Measurements from ENCODE around the gene NOL4L. TPM values are rescaled to one million over a fixed set of nuclear protein-coding genes. Genes with fewer than 3 reads are reported as not detected.

Gene NOL4L
- total RNA-seq, 1 experiment from 2014 or later: 7.5 TPM

DNA sequence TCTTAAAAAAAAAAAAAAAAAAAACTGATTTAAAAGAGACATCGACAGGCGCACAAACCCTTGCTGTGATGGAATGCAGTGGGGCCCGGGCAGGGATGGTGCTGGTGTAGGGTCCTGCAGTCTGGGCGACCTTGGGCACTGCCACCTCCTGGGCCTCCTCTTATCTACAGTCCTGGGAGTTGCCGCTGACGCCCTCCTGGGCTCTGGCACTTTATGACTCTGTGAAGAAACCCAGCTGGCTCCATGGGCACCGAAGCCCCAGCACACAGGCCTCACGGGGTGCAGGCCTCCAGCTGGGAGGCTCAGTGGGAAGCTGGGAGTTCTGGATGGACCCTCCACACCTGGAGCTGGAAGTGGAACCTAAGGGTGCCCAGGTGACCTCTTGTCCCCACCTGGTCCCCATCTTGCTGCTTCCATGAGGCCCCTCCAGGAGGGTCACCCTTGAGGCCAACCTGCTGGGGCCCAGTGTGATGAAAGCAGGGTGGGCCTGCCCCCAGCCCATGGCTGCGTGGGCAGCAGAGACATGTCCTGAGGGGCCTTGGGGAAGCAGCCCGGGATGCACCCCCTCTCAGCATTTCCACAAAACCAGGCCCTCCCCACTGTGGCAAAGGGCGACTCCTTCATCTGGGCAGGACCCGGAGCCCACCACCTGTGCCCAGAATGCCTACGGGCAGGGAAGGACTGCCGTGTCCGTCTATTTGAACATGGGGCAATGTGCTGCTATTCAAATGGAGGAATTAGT, 122.1 kb downstream of the NOL4L start:
- no peak for DNase-seq (ENCODE audit: extremely low read depth, low read depth)

DNA sequence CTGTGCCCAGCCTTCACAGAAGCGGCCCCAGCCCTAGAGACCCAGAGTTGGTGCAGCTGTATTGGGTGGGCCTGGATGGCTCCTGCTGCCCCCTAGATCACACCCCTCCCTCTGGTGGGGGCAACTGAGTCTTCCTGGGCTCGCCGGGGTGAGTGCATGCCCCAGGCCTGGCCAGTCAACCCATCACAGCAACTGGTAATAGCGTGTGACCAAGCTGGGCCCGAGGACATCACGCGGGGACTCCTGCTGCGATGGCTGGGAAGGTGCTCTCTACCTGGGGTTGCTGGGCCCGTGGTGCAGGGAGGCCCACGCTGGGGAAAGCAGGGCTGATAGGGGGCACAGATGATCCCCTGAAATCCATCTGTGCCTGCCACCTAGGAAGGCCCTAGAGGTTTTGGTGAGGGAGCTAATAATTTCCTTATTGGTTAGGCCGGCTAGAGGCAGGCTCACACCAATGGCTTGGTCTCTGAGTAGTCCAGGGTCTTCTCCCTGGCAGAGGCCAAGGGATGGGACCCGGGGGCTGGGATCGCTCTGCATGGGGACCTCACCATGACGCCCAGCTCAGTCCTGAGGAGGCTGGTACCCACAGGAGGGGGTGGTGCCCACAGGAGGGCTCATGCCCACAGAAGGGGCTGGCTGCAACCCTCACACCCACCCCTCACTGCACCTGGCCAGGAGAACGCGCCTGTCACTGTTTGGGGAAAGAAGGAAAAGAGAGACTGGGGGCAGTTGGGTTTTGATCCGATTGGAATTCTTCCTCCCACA, 123.1 kb downstream of the NOL4L start:
- DNase-seq (ENCODE audit: extremely low read depth, low read depth): no peak

DNA sequence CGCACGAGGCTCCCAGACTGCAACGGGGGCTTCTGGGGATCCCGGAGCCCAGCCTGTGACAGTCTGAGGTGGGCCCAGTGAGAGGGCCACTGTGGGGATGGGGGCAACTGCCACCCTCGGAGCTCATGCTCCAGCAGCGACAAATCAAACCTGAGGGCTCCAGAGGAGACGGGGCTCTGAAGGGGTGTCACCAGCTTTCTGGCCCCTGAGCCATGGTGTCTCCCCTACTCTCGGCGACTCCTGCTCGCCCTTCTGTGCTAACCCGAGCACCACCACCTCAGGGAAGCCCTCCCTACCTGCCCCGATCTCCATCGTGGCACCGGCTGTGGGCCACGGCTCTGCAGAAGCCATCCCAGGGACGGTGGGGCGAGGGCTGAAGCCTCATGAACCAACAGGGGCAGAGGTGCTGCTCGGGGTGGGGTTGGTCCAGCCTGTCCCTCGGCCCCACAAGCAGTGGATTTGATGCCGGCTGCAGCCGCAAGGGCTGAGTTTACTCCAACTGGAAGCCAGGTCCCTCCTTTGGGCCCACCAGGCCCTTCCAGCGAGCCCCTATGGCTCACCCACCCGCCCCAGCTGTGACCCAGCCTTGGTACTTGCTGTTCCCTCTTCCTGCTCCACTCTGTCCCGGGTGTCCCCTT, 124.3 kb downstream of the NOL4L start:
- DNase-seq (ENCODE audit: extremely low read depth, low read depth): no peak

DNA sequence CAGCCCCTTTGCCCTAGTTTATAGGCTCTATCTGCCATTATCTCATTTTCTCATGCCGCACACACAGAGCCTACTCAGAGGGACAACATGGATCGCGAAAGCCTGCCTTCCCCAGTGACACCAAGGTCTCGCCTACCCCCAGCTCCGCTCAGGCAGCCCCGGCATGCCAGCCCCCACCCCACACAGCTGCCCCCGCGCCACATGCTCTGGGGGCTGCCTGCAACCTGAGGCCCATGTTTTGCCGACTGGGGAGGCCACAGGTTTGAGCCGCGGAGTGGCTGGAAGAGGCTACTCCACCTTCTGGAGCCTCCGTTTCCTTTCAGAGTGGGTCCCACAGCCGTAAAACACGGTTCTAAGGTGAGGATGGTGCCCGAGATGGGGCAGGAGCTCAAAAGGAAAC, 124.9 kb downstream of the NOL4L start:
- no peak for DNase-seq (ENCODE audit: extremely low read depth, low read depth)

DNA sequence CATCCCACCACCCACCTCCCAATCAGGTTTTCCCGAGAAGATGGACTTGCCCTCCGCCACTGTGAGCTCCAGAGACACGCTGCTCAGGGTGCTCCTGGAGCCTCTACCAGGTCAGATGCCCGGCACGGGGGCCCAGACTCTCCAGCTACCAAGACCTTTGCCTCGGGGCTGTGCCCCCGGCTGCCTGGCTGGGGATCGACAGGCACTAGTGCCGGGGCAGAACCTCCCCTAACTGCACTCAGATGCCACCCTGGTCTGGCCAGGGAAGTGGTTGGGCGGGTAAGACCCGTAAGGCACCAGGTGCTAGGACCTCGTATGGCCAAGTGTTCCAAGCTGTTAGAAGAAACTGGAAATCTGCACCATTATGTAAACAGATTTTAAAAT, 126.3 kb downstream of the NOL4L start:
- no peak for DNase-seq (ENCODE audit: extremely low read depth, low read depth)

DNA sequence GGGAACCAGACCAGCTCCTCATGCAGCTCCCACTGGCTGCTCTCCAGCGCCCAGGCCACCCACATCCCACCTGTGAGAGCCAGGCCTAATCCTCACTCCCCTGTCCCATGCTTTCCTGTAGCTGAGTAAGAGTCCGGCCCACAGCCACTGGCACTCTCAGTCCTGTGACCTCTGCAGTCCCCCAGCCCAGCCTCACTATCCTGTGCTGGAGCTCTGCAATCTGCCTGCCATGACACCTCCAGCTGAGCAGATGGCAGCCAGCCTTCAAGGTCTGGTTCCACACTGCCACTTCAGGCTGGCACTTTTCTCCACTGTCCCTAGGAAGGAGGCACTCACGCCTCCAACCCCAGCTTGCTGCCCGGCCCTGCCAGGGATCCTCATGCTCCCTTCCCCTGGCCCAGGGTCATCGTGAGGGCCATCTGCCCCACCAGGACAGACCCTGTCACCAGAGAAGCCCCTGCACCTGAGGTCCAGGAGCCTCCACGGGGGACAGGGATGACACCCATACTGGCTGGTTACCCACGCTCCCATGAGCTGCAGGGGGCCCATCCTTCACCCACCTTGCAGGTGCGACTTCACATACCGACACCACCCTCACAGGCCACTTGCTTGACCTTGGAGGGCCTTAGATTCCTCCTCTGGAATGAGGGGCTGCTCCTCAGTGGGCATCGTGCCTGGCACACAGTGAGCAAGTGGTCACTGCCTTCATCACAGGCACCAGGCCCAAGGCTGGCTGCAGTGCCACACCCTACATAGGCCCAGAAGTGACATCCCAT, 126.9 kb downstream of the NOL4L start:
- no peak for DNase-seq (ENCODE audit: extremely low read depth, low read depth)

DNA sequence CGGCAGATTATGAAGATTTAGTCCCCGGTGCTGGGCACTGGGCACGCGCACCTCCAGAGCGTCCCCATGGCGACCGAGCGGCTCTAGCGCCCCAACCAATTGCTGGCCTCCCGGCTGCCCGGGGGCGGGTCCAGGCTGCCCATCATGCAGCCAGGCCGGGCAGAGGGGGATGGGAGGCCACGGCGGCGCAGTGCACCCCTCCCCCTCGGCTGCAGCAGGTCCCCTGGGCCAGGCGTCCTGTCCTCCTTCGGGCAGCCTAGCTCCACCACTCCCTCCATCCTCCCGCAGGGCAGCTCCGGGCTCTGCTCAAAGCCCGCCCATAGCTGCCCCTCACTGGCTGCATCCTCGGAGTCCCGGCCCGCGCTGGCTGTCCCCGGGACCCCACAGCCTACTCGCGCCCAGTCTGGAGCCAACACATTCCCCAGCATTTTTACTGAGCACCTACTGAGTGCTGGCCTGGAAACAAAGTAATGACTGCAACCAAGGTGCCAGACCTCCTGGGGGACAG, 127.6 kb downstream of the NOL4L start:
- no peak for DNase-seq (ENCODE audit: extremely low read depth, low read depth)

DNA sequence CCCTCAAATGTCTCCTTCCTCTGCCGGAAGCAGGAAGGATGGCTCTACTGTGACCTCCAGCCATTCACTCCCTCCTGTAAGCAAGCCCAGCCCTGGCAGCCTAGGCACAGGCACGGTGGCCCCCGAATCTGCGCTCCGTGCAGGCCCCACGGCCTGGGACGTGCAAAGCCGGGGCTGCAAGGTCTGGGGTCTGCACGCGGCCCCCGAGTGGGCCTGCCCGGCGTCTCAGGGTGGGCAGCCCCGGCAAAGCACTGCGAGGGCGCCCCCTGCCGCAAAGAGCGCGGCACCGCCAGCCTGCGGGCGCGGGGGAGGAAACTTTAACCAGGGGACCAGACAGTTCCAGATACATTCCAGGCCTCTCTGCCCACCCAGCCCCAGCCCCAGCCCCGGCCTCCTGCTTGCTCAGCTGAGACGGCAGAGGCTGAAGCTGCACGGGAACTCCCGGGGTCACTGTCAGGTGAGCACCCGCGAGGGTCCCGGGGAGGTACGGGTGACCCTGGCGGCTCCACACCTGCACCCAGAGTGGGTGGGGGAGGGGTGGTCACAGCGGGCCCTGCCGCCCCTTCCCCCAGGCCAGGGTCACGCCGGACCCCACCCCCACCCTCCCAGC, 128.2 kb downstream of the NOL4L start:
- no peak for DNase-seq (ENCODE audit: extremely low read depth, low read depth)

DNA sequence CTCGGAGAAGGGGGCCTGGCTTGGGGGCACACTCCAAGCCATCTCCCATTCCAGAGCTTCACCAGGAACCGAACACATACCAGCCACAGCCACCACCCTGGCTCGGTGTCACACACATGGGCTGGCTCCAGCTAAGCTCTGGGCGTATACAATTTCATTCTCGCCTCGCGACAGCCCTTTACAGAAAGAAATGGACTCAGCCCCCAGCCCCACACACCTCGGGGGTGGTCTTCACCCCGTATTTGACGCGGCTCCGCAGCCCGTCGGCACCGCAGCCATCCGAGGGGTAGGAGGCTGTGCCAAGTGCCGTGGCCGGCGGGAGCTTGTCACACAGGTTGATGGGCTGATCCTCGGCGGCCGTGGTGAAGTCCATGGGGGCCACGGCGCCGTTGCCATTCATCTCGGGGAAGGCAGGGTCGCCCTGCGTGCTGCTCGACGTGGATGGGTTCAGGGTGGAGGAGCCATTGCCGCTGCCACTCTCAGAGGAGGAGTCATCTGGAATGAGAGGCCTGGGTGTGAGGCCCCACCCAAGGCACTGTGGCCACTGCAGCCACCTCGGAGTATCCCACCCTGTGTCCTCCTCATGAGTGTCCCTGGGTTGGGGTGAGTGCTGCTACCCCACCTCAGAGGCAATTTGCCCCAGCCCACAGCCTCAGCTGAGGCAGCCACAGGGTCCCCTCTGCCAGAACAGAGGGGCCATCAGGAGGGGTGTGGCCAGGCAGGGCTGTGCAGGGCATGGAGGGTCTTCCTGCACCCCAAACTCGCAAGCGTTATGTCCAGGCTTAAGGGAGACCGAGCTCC, 129.0 kb downstream of the NOL4L start:
- no peak for DNase-seq (ENCODE audit: extremely low read depth, low read depth)

DNA sequence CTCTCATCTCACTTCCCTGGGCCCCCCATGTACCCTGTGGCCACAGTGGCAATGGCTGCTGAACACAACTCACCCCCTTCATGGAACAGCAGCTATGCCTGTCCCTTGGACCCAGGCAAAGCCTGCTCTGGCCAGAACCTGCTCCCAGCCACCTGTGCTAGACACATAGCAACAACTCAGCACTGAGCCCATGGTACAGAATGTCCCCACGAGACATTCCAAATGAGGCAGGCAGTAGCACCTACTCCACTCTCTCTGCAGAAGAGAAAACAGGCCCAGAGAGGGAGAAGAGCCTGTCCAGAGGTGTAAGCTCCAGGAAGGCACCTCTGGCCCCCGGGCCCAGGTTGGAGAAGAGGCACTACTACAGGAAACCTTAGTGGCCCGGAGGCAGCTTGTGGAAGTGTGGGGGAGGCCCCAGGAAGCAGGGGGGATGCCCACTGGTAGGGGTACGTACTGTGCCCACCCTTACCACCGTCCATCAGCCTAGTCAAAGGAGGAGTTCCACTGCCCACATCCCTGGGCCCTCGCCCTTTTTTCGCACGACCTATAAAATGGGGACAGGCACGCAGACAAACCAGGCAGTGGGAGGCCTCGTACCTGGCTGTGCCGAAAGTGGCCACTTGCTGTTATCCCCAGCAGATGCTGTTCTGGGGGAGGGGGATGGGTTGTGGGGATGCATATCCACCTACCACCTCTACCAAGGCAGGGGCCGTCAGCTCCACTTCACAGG, 129.8 kb downstream of the NOL4L start:
- DNase-seq (ENCODE audit: extremely low read depth, low read depth): no peak

DNA sequence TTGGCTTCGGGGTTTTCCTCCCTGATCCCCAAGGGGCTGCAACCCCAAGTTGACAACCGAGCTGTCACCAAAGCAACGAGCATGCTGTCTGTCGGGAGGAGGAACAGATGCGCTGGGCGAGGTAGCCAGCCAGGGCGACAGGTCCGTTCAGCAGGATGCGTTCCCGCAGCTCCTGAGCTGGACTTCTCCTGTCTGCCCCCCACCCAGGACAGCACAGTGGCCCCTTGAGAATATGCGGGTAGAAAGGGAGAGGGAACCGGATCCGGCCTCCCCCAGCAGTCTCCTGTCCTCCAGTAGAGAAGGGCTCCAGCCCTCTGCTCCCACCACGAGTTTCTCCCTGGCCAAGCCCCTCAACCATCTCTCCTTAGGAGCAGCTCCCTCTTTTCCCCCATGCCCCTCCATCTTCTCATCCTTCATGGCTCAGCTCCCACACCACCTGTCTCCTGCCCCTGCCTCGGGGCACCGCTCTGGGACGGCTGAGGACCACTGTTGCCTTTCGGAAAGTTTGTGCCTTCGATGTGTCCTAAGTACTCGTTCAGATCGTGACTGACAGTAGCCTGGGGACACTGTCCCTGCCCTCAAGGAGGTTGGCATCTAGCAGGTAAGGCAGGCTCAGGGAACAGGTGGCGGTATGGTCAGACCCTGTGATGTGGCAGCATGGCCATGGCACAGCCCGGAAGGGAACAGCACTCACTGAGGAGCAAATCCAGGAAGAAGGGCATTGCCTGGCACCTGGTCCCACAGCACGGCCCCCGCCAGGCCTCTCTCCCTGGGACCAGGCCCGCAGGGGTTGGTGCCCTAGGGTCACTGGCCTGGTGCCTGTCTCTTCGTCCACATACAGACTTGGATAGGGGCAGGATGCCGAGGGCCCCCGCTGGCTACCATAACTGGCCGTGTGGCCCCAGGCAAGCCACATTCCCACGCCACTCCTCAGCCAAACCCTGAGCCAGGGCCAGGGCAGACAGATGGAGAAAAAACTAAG, 130.7 kb downstream of the NOL4L start:
- DNase-seq (ENCODE audit: extremely low read depth, low read depth): no peak

DNA sequence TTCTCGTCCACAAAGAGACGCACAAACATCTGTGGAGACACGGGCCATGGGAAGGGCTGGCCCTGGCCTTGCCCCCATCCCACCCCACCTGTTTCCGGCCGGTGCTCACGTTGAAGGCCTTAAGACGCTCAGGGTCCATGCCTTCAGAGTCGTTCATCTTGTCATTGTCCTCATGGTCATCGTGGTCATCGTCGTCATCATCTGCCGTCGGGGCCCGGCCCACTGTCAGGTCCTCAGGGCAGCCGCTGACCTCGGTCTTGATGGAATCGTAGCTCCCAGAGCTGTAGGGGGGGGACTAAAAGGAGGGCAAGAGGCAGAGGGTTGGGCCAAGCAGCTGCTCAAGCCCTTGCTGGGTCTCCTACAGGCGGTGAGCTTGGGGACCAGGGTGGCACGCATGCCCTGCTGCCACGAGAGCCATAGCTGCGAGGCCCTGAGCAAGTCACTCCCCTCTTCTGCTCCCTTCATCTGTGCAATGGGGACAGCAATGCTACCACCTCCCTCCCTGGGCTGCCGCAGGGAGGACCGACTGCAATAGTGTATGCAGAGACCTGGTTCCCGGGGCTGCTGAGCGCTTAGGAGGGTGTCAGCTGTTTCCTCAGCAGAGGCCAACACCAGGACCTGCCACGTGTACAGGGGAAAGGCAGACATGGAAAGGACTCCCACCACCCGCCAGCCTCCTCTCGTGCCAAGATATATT, 131.5 kb downstream of the NOL4L start:
- DNase-seq (ENCODE audit: extremely low read depth, low read depth): no peak

DNA sequence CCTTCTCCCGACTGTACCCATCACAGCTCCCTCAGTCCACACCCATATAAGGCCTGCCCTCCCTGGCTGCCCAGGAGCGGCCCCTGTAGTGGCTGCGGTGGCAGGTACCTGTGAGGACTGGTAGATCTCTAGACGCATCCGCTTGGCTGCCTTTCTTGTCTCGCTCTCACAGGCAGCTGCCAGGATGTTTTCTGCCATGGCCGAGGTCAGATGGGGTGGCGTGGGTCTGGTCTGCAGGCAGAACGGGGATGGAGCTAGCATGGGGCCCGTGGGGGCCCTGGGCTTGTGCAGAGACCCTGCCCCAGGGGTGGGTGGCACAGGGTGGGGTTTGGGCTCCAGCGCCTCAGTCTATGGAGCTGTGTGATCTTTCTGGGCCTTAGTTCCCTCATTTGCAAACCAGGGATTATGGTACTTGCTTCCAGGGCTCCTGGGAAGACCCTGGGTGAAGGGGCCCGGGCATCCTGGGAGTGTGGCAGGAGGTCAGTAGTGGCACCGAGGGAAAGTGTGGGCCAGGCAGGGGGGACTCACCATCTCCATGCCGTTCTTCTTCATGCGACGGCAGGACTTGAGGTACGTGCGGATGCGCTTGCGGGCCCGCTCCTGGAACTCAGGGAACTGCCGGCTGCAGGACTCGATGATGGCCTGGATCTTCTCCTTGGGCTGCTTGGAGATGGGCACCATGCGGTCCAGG, 132.2 kb downstream of the NOL4L start:
- no peak for DNase-seq (ENCODE audit: extremely low read depth, low read depth)

DNA sequence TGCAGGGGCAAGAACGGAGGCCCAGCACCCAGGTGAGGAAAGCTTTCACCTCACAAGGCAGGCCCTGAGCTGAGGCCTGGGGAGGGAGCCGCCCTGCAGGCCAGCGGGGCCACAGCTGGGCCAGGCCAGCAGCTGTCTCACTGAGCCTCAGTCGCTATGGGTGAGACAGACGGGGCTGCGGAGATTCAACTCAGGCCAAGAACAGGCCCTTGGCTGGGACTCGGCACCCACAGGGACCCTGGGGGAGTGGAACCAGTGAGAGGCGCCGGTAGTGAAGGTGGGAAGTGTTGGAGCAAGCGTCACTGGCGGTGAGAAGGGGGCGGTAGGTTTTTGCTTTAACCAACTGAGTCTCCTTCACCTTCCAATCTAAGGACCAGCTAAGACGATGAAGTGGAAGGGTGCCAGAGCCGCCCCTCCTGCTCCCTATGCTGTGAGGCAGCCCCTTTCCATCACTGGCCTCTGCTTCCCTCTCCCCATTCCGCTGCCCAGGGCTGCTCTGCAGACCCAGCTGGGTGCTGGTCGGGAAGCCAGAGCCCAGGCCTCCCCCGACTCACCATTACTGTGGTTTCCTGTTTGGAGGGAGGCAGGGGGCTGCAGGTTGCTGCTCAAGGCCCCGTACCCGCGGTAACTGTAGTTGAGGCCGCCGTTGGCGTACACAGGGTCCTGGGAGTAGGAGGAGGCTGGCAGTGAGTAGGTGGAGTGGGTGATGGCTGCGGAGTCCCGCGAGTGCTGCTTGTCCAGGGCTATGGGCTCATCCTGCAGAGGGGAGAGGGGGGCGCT, 133.3 kb downstream of the NOL4L start:
- DNase-seq (ENCODE audit: extremely low read depth, low read depth): no peak

DNA sequence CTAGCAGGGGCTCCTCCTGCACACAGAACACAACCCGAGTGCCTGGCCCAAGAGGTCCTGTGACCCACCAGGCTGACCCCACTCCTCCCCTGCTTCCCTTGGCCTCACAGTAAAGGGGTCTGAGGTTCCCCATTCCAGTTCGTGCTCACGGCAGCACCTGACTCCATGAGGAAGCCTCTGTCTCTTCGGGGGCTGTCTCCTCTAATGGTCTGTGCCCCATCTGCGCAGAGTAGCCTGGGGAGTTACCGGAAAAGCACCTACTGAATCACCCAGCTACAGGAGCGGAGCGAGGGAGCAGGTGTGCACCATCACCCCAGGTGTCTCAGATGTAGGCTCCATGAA, 133.8 kb downstream of the NOL4L start:
- no peak for DNase-seq (ENCODE audit: extremely low read depth, low read depth)

All from NCI-H460 (cell line).